Osteoblast (primary cell): Measurements from ENCODE around the gene SLC9A7. TPM values are rescaled to one million over a fixed set of nuclear protein-coding genes. Genes with fewer than 3 reads are reported as not detected.
A peak's percentile ranks its signal among the peaks of the same experiment; 100 is the strongest.
"Not testable (repeated sequence)": the region's sequence is repeated elsewhere in the genome, so short reads cannot be mapped to it uniquely, and the experiment has no call there.

ENCODE experiments used
- DNase-seq: peaks from one replicate; pipeline ENCODE4 v3.0.0; 2011; ENCODE audit warnings: low spot score, mixed read lengths; ENCODE audit not compliant: insufficient read length; ENCODE audit errors: missing footprints
- H2AFZ ChIP-seq: 2 replicates; pipeline ENCODE4 v1.6.0; 2011; ENCODE audit warnings: mild to moderate bottlenecking, low read length
- H3K27ac ChIP-seq: 2 replicates; pipeline ENCODE4 v1.5.1; 2011; ENCODE audit warnings: mild to moderate bottlenecking, low read depth, low read length, moderate library complexity
- H3K27me3 ChIP-seq: 2 replicates; pipeline ENCODE4 v1.6.0; 2012; ENCODE audit warnings: mild to moderate bottlenecking, control low read depth, inconsistent platforms, low read length, moderate library complexity; ENCODE audit not compliant: insufficient read depth
- H3K36me3 ChIP-seq: 2 replicates; pipeline ENCODE4 v1.5.1; 2011; ENCODE audit warnings: mild to moderate bottlenecking, low read length, control low read depth, moderate library complexity; ENCODE audit not compliant: insufficient read depth
- H3K4me1 ChIP-seq: 2 replicates; pipeline ENCODE4 v1.5.1; 2011; ENCODE audit warnings: mild to moderate bottlenecking, low read length, control low read depth, moderate library complexity; ENCODE audit not compliant: insufficient read depth
- H3K4me2 ChIP-seq: 2 replicates; pipeline ENCODE4 v1.6.0; 2011; ENCODE audit warnings: mild to moderate bottlenecking, low read length; ENCODE audit not compliant: insufficient read depth
- H3K4me3 ChIP-seq: fragments of 200-600 bp; sonication (generic); 3 replicates; pipeline ENCODE4 v1.5.1; 2012; ENCODE audit warnings: mild to moderate bottlenecking, low read length, inconsistent platforms; ENCODE audit not compliant: insufficient read depth
- H3K79me2 ChIP-seq: 2 replicates; pipeline ENCODE4 v1.6.0; 2012; ENCODE audit warnings: mild to moderate bottlenecking, low read length, control low read depth, inconsistent platforms; ENCODE audit not compliant: insufficient read depth
- H3K9me3 ChIP-seq: 2 replicates; pipeline ENCODE4 v1.5.1; 2011; ENCODE audit warnings: low read depth, low read length, control low read depth
- H4K20me1 ChIP-seq: 2 replicates; pipeline ENCODE4 v1.6.0; 2012; ENCODE audit warnings: mild to moderate bottlenecking, low read length, control low read depth; ENCODE audit not compliant: insufficient read depth
- total RNA-seq: library from RNA; depleted of rRNA; stranded (reverse); fragments of >200 nt; gene quantifications from 2 replicates; pipeline ENCODE4 v1.2.3, GENCODE V29; 2012
- TF ChIP-seq, protein P1 (sequence below): IDR thresholded peaks from 2 replicates; pipeline ENCODE4 v1.5.1; 2011; ENCODE audit warnings: mild to moderate bottlenecking, low read depth, low read length, moderate library complexity; ENCODE audit errors: extremely low read depth

SLC9A7 gene
- total RNA-seq, 1 donor: 42.0 TPM

DNA sequence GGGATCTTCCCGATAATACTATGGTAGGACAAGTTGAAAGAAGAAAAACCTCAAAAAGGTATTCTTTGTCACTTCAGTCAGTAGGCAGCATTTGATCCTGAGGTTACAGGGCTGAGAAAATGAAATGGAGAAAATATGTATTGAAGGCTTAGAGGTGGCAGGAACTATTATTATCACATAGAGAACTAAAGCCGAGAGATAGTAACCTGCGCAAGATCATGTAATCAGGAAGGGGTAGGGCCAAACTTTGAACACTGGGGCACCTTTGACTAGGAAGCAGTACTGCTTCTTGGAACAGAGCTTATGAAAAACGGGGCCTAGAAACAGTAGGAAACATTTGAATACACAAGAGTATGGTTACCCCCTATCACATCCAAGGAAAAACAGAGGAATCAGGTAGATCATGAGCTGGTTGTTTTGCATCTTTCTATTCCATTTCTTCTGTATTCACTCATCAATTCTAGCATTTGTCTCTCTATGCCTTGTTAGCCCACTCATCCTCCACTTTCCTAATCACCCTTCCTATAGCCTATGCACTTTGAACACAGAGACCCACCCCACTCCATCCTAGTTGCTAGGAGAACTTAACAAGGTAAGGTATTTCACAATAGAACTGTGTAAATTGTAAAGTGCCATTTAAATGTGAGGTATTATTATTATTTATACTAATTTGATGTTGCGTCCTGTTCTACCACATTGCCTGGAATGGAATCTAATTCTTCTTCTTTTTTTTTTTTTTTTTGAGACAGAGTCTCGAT is 34.6 kb upstream of the SLC9A7 start:
- TF ChIP-seq, protein P1, sequence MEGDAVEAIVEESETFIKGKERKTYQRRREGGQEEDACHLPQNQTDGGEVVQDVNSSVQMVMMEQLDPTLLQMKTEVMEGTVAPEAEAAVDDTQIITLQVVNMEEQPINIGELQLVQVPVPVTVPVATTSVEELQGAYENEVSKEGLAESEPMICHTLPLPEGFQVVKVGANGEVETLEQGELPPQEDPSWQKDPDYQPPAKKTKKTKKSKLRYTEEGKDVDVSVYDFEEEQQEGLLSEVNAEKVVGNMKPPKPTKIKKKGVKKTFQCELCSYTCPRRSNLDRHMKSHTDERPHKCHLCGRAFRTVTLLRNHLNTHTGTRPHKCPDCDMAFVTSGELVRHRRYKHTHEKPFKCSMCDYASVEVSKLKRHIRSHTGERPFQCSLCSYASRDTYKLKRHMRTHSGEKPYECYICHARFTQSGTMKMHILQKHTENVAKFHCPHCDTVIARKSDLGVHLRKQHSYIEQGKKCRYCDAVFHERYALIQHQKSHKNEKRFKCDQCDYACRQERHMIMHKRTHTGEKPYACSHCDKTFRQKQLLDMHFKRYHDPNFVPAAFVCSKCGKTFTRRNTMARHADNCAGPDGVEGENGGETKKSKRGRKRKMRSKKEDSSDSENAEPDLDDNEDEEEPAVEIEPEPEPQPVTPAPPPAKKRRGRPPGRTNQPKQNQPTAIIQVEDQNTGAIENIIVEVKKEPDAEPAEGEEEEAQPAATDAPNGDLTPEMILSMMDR: no peak
- no peak overlapping the region for H3K27ac ChIP-seq
- no peak overlapping the region for H3K4me3 ChIP-seq
- no peaks in the 10 kb centered on the region for H3K79me2 ChIP-seq
- no peaks in the 10 kb centered on the region for H3K27me3 ChIP-seq
- DNase-seq: no peak
- H3K4me2 ChIP-seq: no peak overlapping the region
- H3K36me3 ChIP-seq: no peaks in the 10 kb centered on the region
- peak overlapping the region; percentile 25 for H2AFZ ChIP-seq
- no peaks in the 10 kb centered on the region for H3K9me3 ChIP-seq
- no peaks in the 10 kb centered on the region for H4K20me1 ChIP-seq
- H3K4me1 ChIP-seq: peaks cover 18% of the 10 kb centered on the region

DNA sequence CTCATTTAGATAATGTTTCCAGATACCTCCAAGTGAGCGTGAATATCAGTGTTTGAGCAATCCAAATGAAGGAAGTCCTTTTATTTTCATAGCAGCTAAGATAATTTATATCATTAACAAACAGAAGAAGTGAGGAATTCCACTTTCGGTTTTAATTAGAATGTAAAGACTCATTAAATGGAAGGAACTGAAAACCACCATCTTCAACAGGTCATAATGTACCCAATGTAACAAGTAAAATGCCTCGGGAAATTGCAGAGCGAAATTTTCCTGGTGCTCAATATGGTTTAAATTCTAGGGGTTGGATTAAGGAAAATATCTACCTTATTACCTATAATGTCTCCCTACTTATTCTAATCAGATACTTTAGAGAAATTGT is 33.9 kb upstream of the SLC9A7 start:
- Histone ChIP-seq H4K20me1 (no peaks in the 10 kb centered on the region), H3K4me1 (peaks cover 18% of the 10 kb centered on the region), H3K27me3 (no peaks in the 10 kb centered on the region), H3K4me3 (no peak overlapping the region), H3K4me2 (peak overlapping the region; percentile 42), H3K9me3 (no peaks in the 10 kb centered on the region), H3K27ac (peak overlapping the region; percentile 82), H2AFZ (no peak overlapping the region), H3K79me2 (no peaks in the 10 kb centered on the region), H3K36me3 (no peaks in the 10 kb centered on the region)
- TF ChIP-seq, protein P1: no peak
- no peak for DNase-seq

DNA sequence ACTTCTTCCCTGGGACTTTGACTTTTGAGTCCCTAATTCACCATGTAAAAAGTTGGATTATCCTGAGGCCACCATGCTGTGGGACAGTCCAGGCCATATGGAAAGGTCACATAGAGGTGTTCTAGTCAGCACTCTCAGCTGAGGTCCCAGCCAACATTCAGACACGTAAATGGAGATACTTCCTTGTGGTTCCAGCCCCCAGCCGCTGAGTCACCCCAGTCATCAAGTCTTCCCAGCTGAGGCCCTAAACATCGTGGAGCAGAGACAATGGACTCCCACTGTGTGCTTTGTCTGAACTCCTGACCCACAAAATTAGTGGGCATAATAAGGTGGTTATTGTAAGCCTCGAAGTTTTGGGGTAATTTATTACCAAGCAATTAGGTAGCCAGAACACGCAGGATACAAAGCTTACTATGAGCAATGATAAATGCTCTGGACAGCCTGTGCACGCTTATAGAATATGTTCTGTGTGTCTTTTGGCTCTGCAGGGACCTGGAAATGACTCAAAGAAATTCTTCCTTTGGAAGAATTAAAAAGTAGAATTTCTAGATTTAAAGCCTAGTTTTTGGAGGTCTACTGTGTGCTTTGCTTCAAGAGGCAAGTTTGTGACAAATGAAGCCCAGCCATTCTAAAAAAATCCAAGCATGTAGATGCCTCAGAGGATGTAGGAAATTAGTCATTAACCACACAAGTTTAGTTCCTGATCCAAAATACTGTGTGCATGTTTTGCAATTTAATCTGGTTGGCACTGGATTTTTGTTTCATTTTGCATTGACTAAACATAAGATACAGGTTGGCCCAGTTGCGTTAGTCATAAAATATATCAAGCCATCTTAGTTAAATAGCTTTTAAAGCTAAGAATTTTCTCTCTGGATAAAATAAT is 33.2 kb upstream of the SLC9A7 start:
- Histone ChIP-seq H3K4me2 (peak overlapping the region; percentile 71), H3K36me3 (no peaks in the 10 kb centered on the region), H3K27ac (peak overlapping the region; percentile 82), H4K20me1 (no peaks in the 10 kb centered on the region), H3K27me3 (no peaks in the 10 kb centered on the region), H3K4me3 (peak overlapping the region; percentile 8), H3K79me2 (no peaks in the 10 kb centered on the region), H2AFZ (peak overlapping the region; percentile 45), H3K4me1 (peaks cover 18% of the 10 kb centered on the region), H3K9me3 (no peaks in the 10 kb centered on the region)
- TF ChIP-seq, protein P1: no peak
- DNase-seq: peak; percentile 41

DNA sequence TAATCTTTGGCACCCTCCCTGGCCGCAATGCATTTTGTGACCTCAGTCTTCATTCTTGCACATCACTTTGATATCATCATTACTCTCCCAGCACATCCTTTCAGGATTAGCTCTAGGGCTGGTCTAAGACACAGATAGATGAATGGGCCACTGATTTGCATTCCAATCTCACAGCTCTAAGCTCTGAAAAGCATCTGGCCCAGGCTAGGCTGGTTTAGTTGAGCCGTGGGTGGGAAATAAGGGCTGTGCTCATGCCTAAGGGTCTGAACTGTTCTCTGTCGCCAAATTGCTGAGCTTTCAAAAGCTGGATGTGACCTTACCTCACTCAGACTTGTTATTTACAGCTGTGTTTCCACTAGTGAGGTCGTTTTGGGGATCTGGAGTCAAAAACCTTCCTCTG is 30.0 kb upstream of the SLC9A7 start:
- H2AFZ ChIP-seq: no peak overlapping the region
- no peak overlapping the region for H3K4me2 ChIP-seq
- H3K27me3 ChIP-seq: peaks cover 5% of the 10 kb centered on the region
- no peak overlapping the region for H3K27ac ChIP-seq
- H4K20me1 ChIP-seq: no peaks in the 10 kb centered on the region
- peak; percentile 47 for DNase-seq
- H3K9me3 ChIP-seq: no peaks in the 10 kb centered on the region
- peaks cover 18% of the 10 kb centered on the region for H3K4me1 ChIP-seq
- TF ChIP-seq, protein P1: no peak
- H3K79me2 ChIP-seq: no peaks in the 10 kb centered on the region
- no peak overlapping the region for H3K4me3 ChIP-seq
- no peaks in the 10 kb centered on the region for H3K36me3 ChIP-seq

DNA sequence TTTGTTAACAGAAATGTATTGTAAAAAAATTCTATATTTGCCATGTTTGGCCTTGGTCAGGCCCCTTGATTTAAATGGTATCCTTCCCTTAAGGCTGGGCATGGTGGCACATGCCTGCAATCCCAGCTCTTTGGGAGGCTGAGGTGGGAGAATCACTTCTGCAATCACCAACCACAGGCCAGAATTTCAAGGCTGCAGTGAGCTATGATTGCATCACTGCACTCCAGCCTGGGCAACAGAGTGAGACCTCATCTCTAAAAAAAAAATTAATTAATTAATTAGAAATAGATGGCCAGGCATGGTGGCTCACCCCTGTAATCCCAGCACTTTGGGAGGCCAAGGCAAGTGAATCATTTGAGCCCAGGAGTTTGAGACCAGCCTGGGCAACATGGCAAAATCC is 25.5 kb upstream of the SLC9A7 start:
- H3K27ac ChIP-seq, H3K79me2 ChIP-seq, H3K4me2 ChIP-seq, H3K27me3 ChIP-seq, H3K4me3 ChIP-seq, H2AFZ ChIP-seq, H3K9me3 ChIP-seq, H3K4me1 ChIP-seq, H3K36me3 ChIP-seq, DNase-seq, H4K20me1 ChIP-seq: not testable (repeated sequence)
